ENCODE measurements around the gene COA8. TPM values are rescaled to one million over a fixed set of nuclear protein-coding genes. Genes with fewer than 3 reads are reported as not detected.

Gene COA8
- total and polyA plus RNA-seq, 9 of the 15 experiments (the other 6 are each of a cell fraction or from before 2014, with no cell fraction given): 5.0 to 35.3 (median 25.7) TPM

GRCh38 chr14:103628221-103628683 lies 65.5 kb downstream of the COA8 start (continued):
- TF ChIP-seq, protein P1, sequence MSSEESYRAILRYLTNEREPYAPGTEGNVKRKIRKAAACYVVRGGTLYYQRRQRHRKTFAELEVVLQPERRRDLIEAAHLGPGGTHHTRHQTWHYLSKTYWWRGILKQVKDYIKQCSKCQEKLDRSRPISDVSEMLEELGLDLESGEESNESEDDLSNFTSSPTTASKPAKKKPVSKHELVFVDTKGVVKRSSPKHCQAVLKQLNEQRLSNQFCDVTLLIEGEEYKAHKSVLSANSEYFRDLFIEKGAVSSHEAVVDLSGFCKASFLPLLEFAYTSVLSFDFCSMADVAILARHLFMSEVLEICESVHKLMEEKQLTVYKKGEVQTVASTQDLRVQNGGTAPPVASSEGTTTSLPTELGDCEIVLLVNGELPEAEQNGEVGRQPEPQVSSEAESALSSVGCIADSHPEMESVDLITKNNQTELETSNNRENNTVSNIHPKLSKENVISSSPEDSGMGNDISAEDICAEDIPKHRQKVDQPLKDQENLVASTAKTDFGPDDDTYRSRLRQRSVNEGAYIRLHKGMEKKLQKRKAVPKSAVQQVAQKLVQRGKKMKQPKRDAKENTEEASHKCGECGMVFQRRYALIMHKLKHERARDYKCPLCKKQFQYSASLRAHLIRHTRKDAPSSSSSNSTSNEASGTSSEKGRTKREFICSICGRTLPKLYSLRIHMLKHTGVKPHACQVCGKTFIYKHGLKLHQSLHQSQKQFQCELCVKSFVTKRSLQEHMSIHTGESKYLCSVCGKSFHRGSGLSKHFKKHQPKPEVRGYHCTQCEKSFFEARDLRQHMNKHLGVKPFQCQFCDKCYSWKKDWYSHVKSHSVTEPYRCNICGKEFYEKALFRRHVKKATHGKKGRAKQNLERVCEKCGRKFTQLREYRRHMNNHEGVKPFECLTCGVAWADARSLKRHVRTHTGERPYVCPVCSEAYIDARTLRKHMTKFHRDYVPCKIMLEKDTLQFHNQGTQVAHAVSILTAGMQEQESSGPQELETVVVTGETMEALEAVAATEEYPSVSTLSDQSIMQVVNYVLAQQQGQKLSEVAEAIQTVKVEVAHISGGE (CRISPR knock-in tag; IDR thresholded peaks at IDR 0.05): peak in 1 of 3 experiments; percentile 39; a peak in 1 of 6 replicates
- TF ChIP-seq ZBTB7A (IDR thresholded peaks at IDR 0.05; ENCODE audit: borderline replicate concordance, control insufficient read depth, low read depth, low read length) (peak; percentile 51; the same call in 1 of the 2 replicates), MXI1 (IDR thresholded peaks at IDR 0.05; ENCODE audit: low read depth, low read length) (no peak), MAFF (IDR thresholded peaks at IDR 0.05; ENCODE audit: low read length) (no peak), SUPT5H (IDR thresholded peaks at IDR 0.05) (no peak; the same call in none of the 2 replicates)
